PFSK-1 (cell line): ENCODE results near the gene SLC1A2.

Source experiments
- FOXP2 ChIP-seq: optimal IDR thresholded peaks from 2 replicates; pipeline ENCODE3; 2011; ENCODE audit warnings: borderline replicate concordance, control low read depth, inconsistent platforms; ENCODE audit not compliant: insufficient read depth; ENCODE audit errors: extremely low read length, extremely low read depth
- POLR2AphosphoS5 ChIP-seq: IDR thresholded peaks from 2 replicates; pipeline ENCODE4 v1.6.1; 2012; ENCODE audit warnings: low read depth, mild to moderate bottlenecking, control low read depth, low read length, moderate library complexity
- REST ChIP-seq, 2 experiments: IDR thresholded peaks; 2 replicates each; pipeline versions ENCODE4 v1.6.1 to v1.8.0; 2011 to 2012; ENCODE audit warnings: low read depth in 2 of 2, low read length in 2 of 2, control low read depth in 1 of 2, inconsistent platforms in 1 of 2, mild to moderate bottlenecking in 1 of 2, moderate library complexity in 1 of 2; ENCODE audit not compliant: insufficient read depth in 1 of 2
- SIN3A ChIP-seq: IDR thresholded peaks from 2 replicates; pipeline ENCODE4 v1.6.1; 2012; ENCODE audit warnings: mild to moderate bottlenecking, low read length, moderate library complexity, borderline replicate concordance; ENCODE audit not compliant: insufficient read depth
- TAF1 ChIP-seq: IDR thresholded peaks from 2 replicates; pipeline ENCODE4 v1.6.1; 2012; ENCODE audit warnings: low read length, control low read depth, borderline replicate concordance; ENCODE audit not compliant: insufficient read depth

Gene SLC1A2

GRCh38 chr11:35348898-35349687, 70.3 kb downstream of the SLC1A2 start:
- TF ChIP-seq SIN3A: no peak
- TF ChIP-seq POLR2AphosphoS5: no peak
- no peak for TF ChIP-seq FOXP2
- TF ChIP-seq TAF1: no peak
- no peak for TF ChIP-seq REST (IDR thresholded peaks at IDR 0.05; ENCODE audit: insufficient read depth in 1 of 2, low read depth in 2 of 2, low read length in 2 of 2)

- no peak for TF ChIP-seq TAF1
- TF ChIP-seq FOXP2: no peak
- no peak for TF ChIP-seq REST (IDR thresholded peaks at IDR 0.05; ENCODE audit: insufficient read depth in 1 of 2, low read depth in 2 of 2, low read length in 2 of 2)
- TF ChIP-seq SIN3A: no peak
- TF ChIP-seq POLR2AphosphoS5: no peak
Observed at GRCh38 chr11:35347921-35348331, 71.4 kb downstream of the SLC1A2 start.

GRCh38 chr11:35347173-35347878, 72.0 kb downstream of the SLC1A2 start:
- TF ChIP-seq FOXP2: no peak
- no peak for TF ChIP-seq TAF1
- TF ChIP-seq REST (IDR thresholded peaks at IDR 0.05; ENCODE audit: insufficient read depth in 1 of 2, low read depth in 2 of 2, low read length in 2 of 2): no peak
- no peak for TF ChIP-seq SIN3A
- no peak for TF ChIP-seq POLR2AphosphoS5

DNA sequence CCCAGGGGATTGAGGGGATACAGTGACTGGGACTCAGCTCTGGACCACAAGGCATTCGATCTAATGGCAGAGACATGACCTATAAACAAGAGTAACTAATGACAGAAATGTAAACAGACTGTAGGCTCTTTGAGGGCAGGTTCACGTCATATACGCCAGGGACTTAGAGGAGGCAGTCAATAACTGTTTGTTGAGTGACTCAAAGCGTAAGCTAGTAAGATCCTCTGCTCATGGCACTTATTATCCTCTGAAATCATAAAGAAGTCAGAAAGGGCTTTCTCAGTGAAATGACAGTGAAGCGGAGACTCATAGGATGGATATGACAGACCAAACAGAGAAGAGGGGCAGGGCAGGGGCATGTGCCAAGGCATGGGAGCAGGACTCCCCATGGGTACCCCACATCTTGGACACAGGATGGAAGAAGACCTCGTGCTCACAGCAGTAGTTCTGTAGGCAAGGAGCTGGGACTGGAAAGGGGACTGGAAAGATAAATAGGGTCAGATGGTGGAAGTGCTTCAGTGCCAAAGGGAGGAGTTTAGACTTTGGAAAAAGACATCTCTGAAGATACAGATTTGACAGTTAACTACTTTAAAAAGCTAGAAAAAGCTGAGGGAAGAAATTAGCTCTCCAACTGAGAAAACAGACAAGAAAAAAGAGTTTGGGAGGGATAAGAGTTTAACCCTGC, 72.7 kb downstream of the SLC1A2 start:
- TF ChIP-seq TAF1 (no peak), POLR2AphosphoS5 (no peak), REST (IDR thresholded peaks at IDR 0.05; ENCODE audit: insufficient read depth in 1 of 2, low read depth in 2 of 2, low read length in 2 of 2) (no peak), FOXP2 (no peak), SIN3A (no peak)
